GM20431 (cell line): ENCODE measurements around the gene SLC43A3.
"Not testable (repeated sequence)": the region's sequence is repeated elsewhere in the genome, so short reads cannot be mapped to it uniquely, and the experiment has no call there.

Source experiments
- in situ Hi-C: fragments of 300-500 bp; cut with MseI, MboI; formaldehyde crosslinking; loops from one replicate; pipeline ENCODE4 v1.15.0; 2020; ENCODE audit warnings: low sequenced_read_pairs; ENCODE audit not compliant: unreplicated experiment

SLC43A3 gene

GRCh38 chr11:57361420-57361819 lies 65.5 kb downstream of the SLC43A3 start:
- in situ Hi-C loops = not testable (repeated sequence)

- in situ Hi-C loops = no loop called here
Measured at GRCh38 chr11:57360991-57361390, 65.9 kb downstream of the SLC43A3 start.

- in situ Hi-C loops = no loop called here
Measured at GRCh38 chr11:57359896-57360690, 66.8 kb downstream of the SLC43A3 start.

GRCh38 chr11:57359396-57359795 lies 67.5 kb downstream of the SLC43A3 start:
- in situ Hi-C loops = no loop called here

- in situ Hi-C loops = no loop called here
Measured at GRCh38 chr11:57358991-57359390, 67.9 kb downstream of the SLC43A3 start.

- in situ Hi-C loops = no loop called here
Measured at GRCh38 chr11:57358543-57358961, 68.4 kb downstream of the SLC43A3 start.

- in situ Hi-C loops = no loop called here
Measured at GRCh38 chr11:57357856-57358255, 69.1 kb downstream of the SLC43A3 start.

- in situ Hi-C loops = no loop called here
Measured at GRCh38 chr11:57357310-57357709, 69.6 kb downstream of the SLC43A3 start.
